Ishikawa (cell line): ENCODE data around the gene DPAGT1.

Experiments used
- CREB1 ChIP-seq: IDR thresholded peaks from 2 replicates; pipeline ENCODE4 v1.6.1; 2012; ENCODE audit warnings: low read depth
- NFIC ChIP-seq: IDR thresholded peaks from 2 replicates; pipeline ENCODE4 v1.6.1; 2012
- RAD21 ChIP-seq: IDR thresholded peaks from 2 replicates; pipeline ENCODE4 v1.6.1; 2012; ENCODE audit warnings: low read depth
- REST ChIP-seq: IDR thresholded peaks from 2 replicates; pipeline ENCODE4 v1.6.1; 2012; ENCODE audit warnings: low read depth, mild to moderate bottlenecking
- TAF1 ChIP-seq: IDR thresholded peaks from 2 replicates; pipeline ENCODE4 v1.6.1; 2012; ENCODE audit warnings: low read depth, mild to moderate bottlenecking
- TCF12 ChIP-seq: IDR thresholded peaks from 2 replicates; pipeline ENCODE4 v1.6.1; 2012; ENCODE audit warnings: low read depth
- YY1 ChIP-seq: IDR thresholded peaks from 2 replicates; pipeline ENCODE4 v1.6.1; 2012; ENCODE audit warnings: low read depth
- TF ChIP-seq, protein P1 (sequence below): IDR thresholded peaks from 2 replicates; pipeline ENCODE4 v1.6.1; 2012

DNA sequence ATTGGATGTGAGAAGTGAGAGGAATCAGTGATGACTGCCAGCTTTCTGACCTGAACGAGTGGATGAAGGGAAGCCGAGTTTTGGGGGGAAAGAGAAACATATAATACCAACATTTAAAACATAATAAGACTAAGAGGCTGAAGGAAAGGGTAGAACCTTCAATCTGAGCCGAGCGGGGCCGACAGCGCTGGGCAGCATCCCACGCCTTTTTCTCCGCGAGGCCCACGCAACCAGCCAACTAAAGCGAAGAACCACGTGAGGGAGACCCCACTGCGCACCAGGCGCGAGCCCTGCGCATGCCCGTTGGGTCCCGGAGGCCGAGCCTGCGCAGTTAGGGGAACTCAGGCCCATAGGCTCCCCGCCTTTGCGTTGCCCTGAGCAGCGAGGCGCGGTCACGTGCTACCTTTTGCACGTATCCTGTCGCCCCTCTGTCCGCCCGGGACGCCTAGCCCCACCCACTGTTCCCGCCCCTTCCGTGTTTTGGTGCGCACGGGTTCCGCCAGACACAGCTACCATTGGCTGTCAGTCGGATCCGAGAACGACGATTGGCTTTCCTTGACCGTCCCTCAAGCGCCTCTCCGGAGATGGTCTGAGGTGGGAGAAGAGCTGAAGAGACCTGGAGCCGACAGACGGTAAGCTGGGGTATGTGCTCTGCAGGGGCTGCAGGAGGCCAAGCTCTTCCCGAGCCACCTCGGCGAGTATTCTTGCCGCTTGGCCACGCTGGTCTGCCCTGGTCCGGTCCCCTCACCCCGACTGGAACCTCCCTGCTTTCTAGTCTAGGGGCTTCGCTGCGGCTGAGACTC is 19.6 kb upstream of the DPAGT1 start, which contains the start of gene HINFP:
- no peak for TF ChIP-seq REST
- peak; percentile 62 for TF ChIP-seq TAF1
- no peak for TF ChIP-seq NFIC
- TF ChIP-seq CREB1 = 0 out of 2 replicates have a peak, but pooled peaks have one; percentile 20
- no peak for TF ChIP-seq RAD21
- no peak; the same call in 1 of the 2 replicates for TF ChIP-seq TCF12
- TF ChIP-seq, protein P1, sequence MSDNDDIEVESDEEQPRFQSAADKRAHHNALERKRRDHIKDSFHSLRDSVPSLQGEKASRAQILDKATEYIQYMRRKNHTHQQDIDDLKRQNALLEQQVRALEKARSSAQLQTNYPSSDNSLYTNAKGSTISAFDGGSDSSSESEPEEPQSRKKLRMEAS = peak; percentile 97
- TF ChIP-seq YY1 = no peak
